GM12892 (cell line): ENCODE measurements around the gene LDLRAD4.

Experiments used
- POLR2A ChIP-seq: IDR thresholded peaks from 2 replicates; pipeline ENCODE4 v1.6.1; 2011; ENCODE audit warnings: low read depth, low read length, control low read depth
- TAF1 ChIP-seq: IDR thresholded peaks from 2 replicates; pipeline ENCODE4 v1.6.1; 2011; ENCODE audit warnings: low read depth, mild to moderate bottlenecking, control low read depth, low read length, borderline replicate concordance

DNA sequence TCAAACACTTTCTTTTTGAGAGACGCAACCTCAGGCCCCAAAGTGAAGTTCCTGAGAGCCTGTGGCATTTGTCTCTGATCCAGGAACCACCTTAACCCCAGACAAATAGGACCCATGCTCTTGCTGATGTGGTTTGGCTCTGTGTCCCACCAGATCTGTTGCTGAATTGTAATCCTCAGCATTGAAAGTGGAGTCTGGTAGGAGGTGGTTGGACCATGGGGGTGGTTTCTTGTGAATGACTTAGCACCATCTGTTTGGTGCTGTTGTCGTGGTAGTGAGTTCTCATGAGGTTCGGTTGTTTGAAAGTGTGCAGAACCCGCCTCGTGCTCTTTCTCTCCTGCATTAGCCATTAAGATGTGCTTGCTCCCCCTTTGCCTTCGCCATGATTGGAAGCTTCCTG is 255.2 kb downstream of the LDLRAD4 start:
- no peak for TF ChIP-seq POLR2A
- no peak for TF ChIP-seq TAF1
